SU-DHL-6 (cell line): ENCODE data around the gene FES.
"Not testable (repeated sequence)": the region's sequence is repeated elsewhere in the genome, so short reads cannot be mapped to it uniquely, and the experiment has no call there.

Source experiments
- H2AFZ ChIP-seq: fragments of 200-600 bp; sonication (generic); 2 replicates; pipeline ENCODE4 v1.6.1; 2014; ENCODE audit warnings: low read depth, mild to moderate bottlenecking, moderate library complexity, mixed read lengths, antibody characterized with exemption, low read length; ENCODE audit not compliant: severe bottlenecking
- H3F3A ChIP-seq: fragments of 200-600 bp; shearing (Covaris generic); 2 replicates; pipeline ENCODE4 v1.6.0; 2016; ENCODE audit warnings: antibody characterized with exemption, mild to moderate bottlenecking; ENCODE audit not compliant: insufficient read depth
- H3K27ac ChIP-seq: fragments of 200-600 bp; sonication (generic); 2 replicates; pipeline ENCODE4 v1.5.1; 2016; ENCODE audit warnings: low read depth, mild to moderate bottlenecking, low read length, moderate library complexity, mixed read lengths
- H3K27me3 ChIP-seq: fragments of 200-600 bp; sonication (generic), shearing (Covaris generic); 2 replicates; pipeline ENCODE4 v1.6.0; 2014; ENCODE audit warnings: mild to moderate bottlenecking, low read length
- H3K36me3 ChIP-seq: fragments of 200-600 bp; sonication (generic); 2 replicates; pipeline ENCODE4 v1.6.1; 2014; ENCODE audit warnings: mild to moderate bottlenecking, low read length, mixed read lengths
- H3K4me2 ChIP-seq: fragments of 300-600, 200-600 bp; shearing (Covaris generic), sonication (generic); 2 replicates; pipeline ENCODE4 v1.6.0; 2014; ENCODE audit warnings: low read length, low read depth, mild to moderate bottlenecking; ENCODE audit not compliant: poor library complexity, severe bottlenecking
- H3K4me3 ChIP-seq: fragments of 200-600 bp; sonication (generic); 2 replicates; pipeline ENCODE4 v1.5.1; 2014; ENCODE audit warnings: antibody characterized with exemption, low read length, mild to moderate bottlenecking, mixed read lengths; ENCODE audit not compliant: insufficient read depth, poor library complexity, severe bottlenecking
- H3K79me2 ChIP-seq: fragments of 200-600 bp; sonication (generic); 2 replicates; pipeline ENCODE4 v1.6.1; 2014; ENCODE audit warnings: mild to moderate bottlenecking, low read length, moderate library complexity; ENCODE audit not compliant: insufficient read depth
- H3K9ac ChIP-seq: fragments of 200-600 bp; sonication (generic); 2 replicates; pipeline ENCODE4 v1.7.0; 2014; ENCODE audit warnings: mild to moderate bottlenecking, low read length
- H3K9me2 ChIP-seq: fragments of 200-600 bp; sonication (generic); replicated peaks from 2 replicates; pipeline ENCODE4 v1.6.1; 2014; ENCODE audit warnings: low read length; ENCODE audit not compliant: insufficient read depth
- H3K9me3 ChIP-seq: fragments of 200-600 bp; sonication (generic); 2 replicates; pipeline ENCODE4 v1.6.1; 2014; ENCODE audit warnings: low read length, mixed read lengths; ENCODE audit not compliant: insufficient read depth
- H4K20me1 ChIP-seq: fragments of 200-600 bp; sonication (generic); 2 replicates; pipeline ENCODE4 v1.6.1; 2014; ENCODE audit warnings: low read depth, mild to moderate bottlenecking, antibody characterized with exemption, low read length, moderate library complexity, mixed read lengths
- CTCF ChIP-seq: fragments of 200-600 bp; sonication (generic); IDR thresholded peaks from one replicate; pipeline ENCODE4 v1.5.1; 2017; ENCODE audit warnings: antibody characterized with exemption, mild to moderate bottlenecking, low read length, moderate library complexity; ENCODE audit not compliant: insufficient read depth, poor library complexity, severe bottlenecking
- EZH2phosphoT487 ChIP-seq: fragments of 200-600 bp; sonication (generic), shearing (Covaris generic); conservative IDR thresholded peaks from 2 replicates; pipeline ENCODE4 v1.6.1; 2018; ENCODE audit warnings: mild to moderate bottlenecking, antibody characterized with exemption, low read length, moderate library complexity, mixed read lengths

FES gene

DNA sequence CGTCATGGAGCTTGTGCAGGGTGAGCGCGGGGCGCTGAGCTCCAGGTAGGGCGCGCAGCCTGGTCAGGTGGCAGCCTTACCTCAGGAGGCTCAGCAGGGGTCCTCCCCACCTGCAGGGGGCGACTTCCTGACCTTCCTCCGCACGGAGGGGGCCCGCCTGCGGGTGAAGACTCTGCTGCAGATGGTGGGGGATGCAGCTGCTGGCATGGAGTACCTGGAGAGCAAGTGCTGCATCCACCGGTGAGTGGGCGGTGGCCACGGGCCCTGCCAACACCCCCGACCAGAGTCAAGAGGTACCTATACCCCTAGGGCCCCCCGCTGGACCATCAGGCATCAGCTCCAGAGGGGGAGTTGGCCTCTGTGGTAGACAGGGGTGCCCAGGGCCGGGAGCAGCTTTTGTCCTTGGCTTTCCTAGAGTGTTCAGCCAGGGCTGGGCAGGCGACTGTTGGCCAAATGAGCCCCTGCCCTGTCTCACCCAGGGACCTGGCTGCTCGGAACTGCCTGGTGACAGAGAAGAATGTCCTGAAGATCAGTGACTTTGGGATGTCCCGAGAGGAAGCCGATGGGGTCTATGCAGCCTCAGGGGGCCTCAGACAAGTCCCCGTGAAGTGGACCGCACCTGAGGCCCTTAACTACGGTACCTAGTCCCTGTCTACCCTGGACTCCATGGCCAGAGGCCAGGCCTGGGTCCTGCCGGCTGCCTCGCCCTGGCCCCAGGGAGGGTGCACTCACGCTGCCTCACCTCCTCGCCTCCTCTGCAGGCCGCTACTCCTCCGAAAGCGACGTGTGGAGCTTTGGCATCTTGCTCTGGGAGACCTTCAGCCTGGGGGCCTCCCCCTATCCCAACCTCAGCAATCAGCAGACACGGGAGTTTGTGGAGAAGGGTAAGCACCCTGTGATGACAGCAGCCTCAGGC is 9.1 kb downstream of the FES start:
- H3K4me3 ChIP-seq, result no peak overlapping the region
- no peaks in the 10 kb centered on the region for H3K9me2 ChIP-seq
- H3K4me2 ChIP-seq, result no peak overlapping the region
- H3K9ac ChIP-seq, result no peak overlapping the region
- H3K36me3 ChIP-seq, result no peaks in the 10 kb centered on the region
- TF ChIP-seq CTCF, result peak; percentile 14
- no peak for TF ChIP-seq EZH2phosphoT487
- H3K79me2 ChIP-seq, result no peaks in the 10 kb centered on the region
- H3K9me3 ChIP-seq, result no peaks in the 10 kb centered on the region
- no peaks in the 10 kb centered on the region for H4K20me1 ChIP-seq
- H3F3A ChIP-seq, result no peaks in the 10 kb centered on the region
- H3K27me3 ChIP-seq, result 0 out of 2 replicates have a peak, but pooled peaks cover 4% of the 10 kb centered on the region
- H3K27ac ChIP-seq, result no peak overlapping the region
- H2AFZ ChIP-seq, result no peak overlapping the region

- H3K27ac ChIP-seq, result no peak overlapping the region
- H3K4me3 ChIP-seq, result no peak overlapping the region
- H3K36me3 ChIP-seq, result no peaks in the 10 kb centered on the region
- no peak for TF ChIP-seq EZH2phosphoT487
- TF ChIP-seq CTCF, result no peak
- no peaks in the 10 kb centered on the region for H3K9me2 ChIP-seq
- H3K9me3 ChIP-seq, result no peaks in the 10 kb centered on the region
- no peak overlapping the region for H3K9ac ChIP-seq
- H3K27me3 ChIP-seq, result 0 out of 2 replicates have a peak, but pooled peaks cover 4% of the 10 kb centered on the region
- H3K79me2 ChIP-seq, result no peaks in the 10 kb centered on the region
- H2AFZ ChIP-seq, result no peak overlapping the region
- no peaks in the 10 kb centered on the region for H3F3A ChIP-seq
- H3K4me2 ChIP-seq, result no peak overlapping the region
- H4K20me1 ChIP-seq, result no peaks in the 10 kb centered on the region
Measured at GRCh38 chr15:90895571-90896117, 11.3 kb downstream of the FES start.

- H3K4me3 ChIP-seq, H3K4me2 ChIP-seq: not testable (repeated sequence)
Measured at GRCh38 chr15:90897131-90897655, 12.9 kb downstream of the FES start.

More at GRCh38 chr15:90897131-90897655, 12.9 kb downstream of the FES start:
- H3K27ac ChIP-seq, H3K79me2 ChIP-seq, H3F3A ChIP-seq, H4K20me1 ChIP-seq, H3K9me3 ChIP-seq, H2AFZ ChIP-seq, H3K36me3 ChIP-seq, H3K27me3 ChIP-seq, H3K9ac ChIP-seq, H3K9me2 ChIP-seq: not testable (repeated sequence)
